CD14-positive monocyte (primary cell): Measurements from ENCODE around the gene NDUFV3. TPM values are rescaled to one million over a fixed set of nuclear protein-coding genes. Genes with fewer than 3 reads are reported as not detected.
A peak's percentile ranks its signal among the peaks of the same experiment; 100 is the strongest.

Experiments used
- DNase-seq, 3 donors: peaks; one replicate each; pipeline ENCODE4 v3.0.0-alpha.2; 2011 to 2022
- H2AFZ ChIP-seq: 2 replicates; pipeline ENCODE4 v1.6.0; 2012; ENCODE audit warnings: mild to moderate bottlenecking, low read depth, low read length, inconsistent platforms; ENCODE audit not compliant: insufficient read depth, poor library complexity, severe bottlenecking
- H3K27ac ChIP-seq, 2 donors: 1 replicate in 1 of 2; 2 replicates in 1 of 2; pipeline ENCODE4 v1.5.1; 2012 to 2013; ENCODE audit warnings: low read length in 2 of 2, control low read depth in 1 of 2, inconsistent platforms in 1 of 2, low read depth in 1 of 2, mild to moderate bottlenecking in 1 of 2
- H3K27me3 ChIP-seq, 2 donors: one replicate each; pipeline versions ENCODE4 v1.6.0 to v1.6.1; 2011 to 2013; ENCODE audit warnings: low read length in 2 of 2; ENCODE audit not compliant: control insufficient read depth in 2 of 2, insufficient read depth in 2 of 2
- H3K36me3 ChIP-seq, 2 donors: replicated peaks in 1 of 2; 1 replicate in 1 of 2; 2 replicates in 1 of 2; pipeline versions ENCODE4 v1.5.1 to v1.6.1; 2012 to 2013; ENCODE audit warnings: low read length in 2 of 2, control low read depth in 1 of 2, inconsistent platforms in 1 of 2, mild to moderate bottlenecking in 1 of 2; ENCODE audit not compliant: insufficient read depth in 2 of 2, control insufficient read depth in 1 of 2
- H3K4me1 ChIP-seq, 2 donors: 1 replicate in 1 of 2; 2 replicates in 1 of 2; pipeline versions ENCODE4 v1.5.1 to v1.6.1; 2012 to 2013; ENCODE audit warnings: low read length in 2 of 2, control low read depth in 1 of 2, inconsistent platforms in 1 of 2, mild to moderate bottlenecking in 1 of 2, moderate library complexity in 1 of 2; ENCODE audit not compliant: insufficient read depth in 2 of 2, control insufficient read depth in 1 of 2
- H3K4me2 ChIP-seq: replicated peaks from 2 replicates; pipeline ENCODE3; 2012; ENCODE audit warnings: low read length, moderate library complexity, mild to moderate bottlenecking; ENCODE audit not compliant: poor library complexity, severe bottlenecking; ENCODE audit errors: extremely low read depth
- H3K4me3 ChIP-seq, 3 experiments: fragments of 200-600 bp in 1 of 3; sonication (generic) in 1 of 3; replicated peaks in 1 of 3; 1 replicate in 2 of 3; 2 replicates in 1 of 3; pipeline ENCODE4 v1.5.1; 2011 to 2013; ENCODE audit warnings: low read length in 3 of 3, mild to moderate bottlenecking in 3 of 3, control low read depth in 2 of 3, low read depth in 2 of 3, inconsistent platforms in 1 of 3, moderate library complexity in 1 of 3
- H3K79me2 ChIP-seq: 2 replicates; pipeline ENCODE4 v1.6.0; 2012; ENCODE audit warnings: mild to moderate bottlenecking, control low read depth, inconsistent platforms, low read length, moderate library complexity; ENCODE audit not compliant: insufficient read depth
- H3K9ac ChIP-seq: 2 replicates; pipeline ENCODE4 v1.6.0; 2017; ENCODE audit warnings: low read length, mild to moderate bottlenecking; ENCODE audit not compliant: insufficient read depth, poor library complexity, severe bottlenecking
- H3K9me3 ChIP-seq, 2 donors: replicated peaks in 1 of 2; 1 replicate in 1 of 2; 2 replicates in 1 of 2; pipeline versions ENCODE4 v1.5.1 to v1.6.1; 2012 to 2013; ENCODE audit warnings: low read length in 2 of 2, control low read depth in 1 of 2; ENCODE audit not compliant: control insufficient read depth in 1 of 2, insufficient read depth in 1 of 2
- H4K20me1 ChIP-seq: 2 replicates; pipeline ENCODE4 v1.6.0; 2012; ENCODE audit warnings: mild to moderate bottlenecking, low read length, control low read depth, moderate library complexity; ENCODE audit not compliant: insufficient read depth
- H3K27ac Mint-ChIP-seq, 7 donors: one replicate each; pipeline ENCODE4 v1.8.0; 2020; ENCODE audit warnings: mild to moderate bottlenecking in 7 of 7, mixed read lengths in 7 of 7, moderate library complexity in 6 of 7, inconsistent platforms in 2 of 7
- H3K27me3 Mint-ChIP-seq, 3 donors: one replicate each; pipeline ENCODE4 v1.8.0; 2021 to 2022; ENCODE audit warnings: low read depth in 3 of 3, mild to moderate bottlenecking in 3 of 3, mixed read lengths in 3 of 3, moderate library complexity in 3 of 3, inconsistent platforms in 1 of 3
- H3K36me3 Mint-ChIP-seq, 2 donors: one replicate each; pipeline ENCODE4 v1.8.0; 2020; ENCODE audit warnings: mixed read lengths in 2 of 2, inconsistent platforms in 1 of 2, mild to moderate bottlenecking in 1 of 2
- H3K4me1 Mint-ChIP-seq: one replicate; pipeline ENCODE4 v1.8.0; 2020; ENCODE audit warnings: mild to moderate bottlenecking, mixed read lengths
- H3K4me3 Mint-ChIP-seq, 2 donors: one replicate each; pipeline ENCODE4 v1.8.0; 2020; ENCODE audit warnings: mild to moderate bottlenecking in 2 of 2, mixed read lengths in 2 of 2, moderate library complexity in 1 of 2
- H3K9me3 Mint-ChIP-seq, 7 donors: one replicate each; pipeline ENCODE4 v1.8.0; 2020 to 2022; ENCODE audit warnings: mixed read lengths in 7 of 7, mild to moderate bottlenecking in 6 of 7, moderate library complexity in 6 of 7, inconsistent platforms in 2 of 7
- CTCF ChIP-seq: fragments of 200-600 bp; IDR thresholded peaks from one replicate; pipeline ENCODE4 v1.8.0; 2022; ENCODE audit warnings: antibody characterized with exemption, mild to moderate bottlenecking
- WGBS: methylation state at CpG from one replicate; pipeline ENCODE4 v1.1.5; 2013; ENCODE audit warnings: missing lambda C conversion rate; ENCODE audit not compliant: insufficient coverage; 5-methylcytosine and 5-hydroxymethylcytosine counted together
- intact Hi-C, 2 donors: fragments of 100-400 bp; cut with micrococcal nuclease; formaldehyde crosslinking; loops; one replicate each; pipeline versions ENCODE4 v1.15.0 to v1.15.1; 2023
- polyA plus RNA-seq, 3 donors: library from polyadenylated mRNA; depleted of rRNA in 1 of 3; unstranded in 2 of 3; stranded (reverse) in 1 of 3; fragments of 300-500 nt in 2 of 3; fragments of >200 nt in 1 of 3; fragmentation: Illumina TruSeq in 2 of 3; gene quantifications; 1 replicate in 2 of 3; 2 replicates in 1 of 3; pipeline ENCODE4 v1.2.3, GENCODE V29; 2012 to 2021

Gene NDUFV3
- polyA plus RNA-seq, 3 donors: 18.2 to 35.5 (median 28.0) TPM

GRCh38 chr21:42887326-42887725, 5.8 kb upstream of the NDUFV3 start:
- Histone ChIP-seq H3K79me2 (no peaks in the 10 kb centered on the region), H3K27ac (no peak overlapping the region), H3K4me2 (no peak overlapping the region), H3K27me3 (no peaks in the 10 kb centered on the region), H2AFZ (no peak overlapping the region), H3K4me3 (no peak overlapping the region), H3K9ac (no peak overlapping the region), H4K20me1 (no peaks in the 10 kb centered on the region), H3K36me3 (no peaks in the 10 kb centered on the region), H3K4me1 (peaks cover 2 to 3% of the 10 kb centered on the region in 2 donors), H3K9me3 (no peaks in the 10 kb centered on the region)
- Mint-ChIP-seq H3K9me3 (no peaks in the 10 kb centered on the region), H3K36me3 (no peaks in the 10 kb centered on the region), H3K27me3 (peaks cover 0 to 4% (median 0%) of the 10 kb centered on the region in 3 donors), H3K27ac (no peak overlapping the region), H3K4me1 (peaks cover 2% of the 10 kb centered on the region), H3K4me3 (no peak overlapping the region)
- intact Hi-C loops: no loop called here
- DNase-seq: no peak
- no peak for TF ChIP-seq CTCF
- WGBS: 59% methylated on average over 4 of the region's 5 CpGs

- Mint-ChIP-seq H3K9me3 (no peaks in the 10 kb centered on the region), H3K36me3 (peaks cover 8 to 17% of the 10 kb centered on the region in 2 donors), H3K27me3 (peaks cover 0 to under 1% (median 0%) of the 10 kb centered on the region in 3 donors), H3K4me3 (peak overlapping the region; percentile 79 to 93), H3K4me1 (peaks cover 13% of the 10 kb centered on the region), H3K27ac (peak overlapping the region; percentile 94 to 98 (median 96))
- Histone ChIP-seq H4K20me1 (peaks cover 32% of the 10 kb centered on the region), H3K9ac (peak overlapping the region; percentile 95), H3K4me2 (peak overlapping the region; percentile 82), H3K36me3 (peaks cover 16 to 21% of the 10 kb centered on the region in 2 donors), H3K79me2 (peaks cover 37% of the 10 kb centered on the region), H3K27ac (peak overlapping the region; percentile 85 to 95), H3K4me3 (peak overlapping the region; percentile 78 to 85 (median 85)), H2AFZ (peak overlapping the region; percentile 93), H3K9me3 (no peaks in the 10 kb centered on the region), H3K4me1 (peaks cover 7 to 13% of the 10 kb centered on the region in 2 donors), H3K27me3 (no peaks in the 10 kb centered on the region)
- 71% methylated on average over 4 of the region's 18 CpGs for WGBS
- DNase-seq: no peak
- no peak for TF ChIP-seq CTCF
- intact Hi-C loops: no loop called here
Measured at GRCh38 chr21:42892582-42892930, 553 bp upstream of the NDUFV3 start.
